ENCODE data around the gene KYNU. TPM values are rescaled to one million over a fixed set of nuclear protein-coding genes. Genes with fewer than 3 reads are reported as not detected.
A peak's percentile ranks its signal among the peaks of the same experiment; 100 is the strongest.

KYNU gene
- total and polyA plus RNA-seq, 2 experiments from 2014 or later: 7.6 to 13.1 TPM

DNA sequence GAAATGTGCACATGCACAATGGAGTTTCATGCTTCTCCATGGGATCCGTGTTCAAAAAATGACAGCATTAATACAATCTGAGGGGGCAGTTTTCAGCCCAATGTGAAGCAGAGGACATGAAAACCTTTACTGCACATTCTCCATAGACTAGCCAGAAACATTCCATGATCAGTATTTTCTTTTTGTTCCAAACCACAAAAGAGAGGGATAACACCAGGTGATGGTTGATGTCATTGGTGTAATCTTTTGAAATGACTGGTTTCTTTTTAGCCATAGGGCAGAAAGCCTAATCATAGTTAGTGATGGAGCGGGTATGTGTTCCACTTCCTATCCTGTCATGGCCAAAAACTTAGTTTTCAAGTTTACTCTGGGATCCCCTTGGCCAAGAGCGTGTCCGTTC lies 1.8 kb upstream of the KYNU start:
- no peaks in the 10 kb centered on the region for H3K36me3 ChIP-seq (replicated peaks; ENCODE audit: insufficient read depth, low read depth)
- no peak for TF ChIP-seq CTCF (IDR thresholded peaks at IDR 0.05; ENCODE audit: poor library complexity)
- TF ChIP-seq EZH2 (IDR thresholded peaks at IDR 0.05; ENCODE audit: borderline replicate concordance): no peak
- no peak for TF ChIP-seq EZH2phosphoT487 (IDR thresholded peaks at IDR 0.05; ENCODE audit: low read depth, severe bottlenecking, unreplicated experiment)

GRCh38 chr2:142876423-142876822 lies 1.0 kb upstream of the KYNU start:
- H3K9me2 ChIP-seq (replicated peaks; ENCODE audit: insufficient read depth): no peaks in the 10 kb centered on the region
- H4K20me1 ChIP-seq (ENCODE audit: insufficient read depth, poor library complexity, severe bottlenecking): no peaks in the 10 kb centered on the region
- peaks cover 12% of the 10 kb centered on the region for H3K4me1 ChIP-seq (ENCODE audit: insufficient read depth)
- no peak overlapping the region for H3K4me2 ChIP-seq
- no peaks in the 10 kb centered on the region for H3K9me3 ChIP-seq (ENCODE audit: low read depth)
- H3K4me3 ChIP-seq: no peak overlapping the region
- H3K27ac ChIP-seq: no peak overlapping the region
- WGBS (ENCODE audit: low lambda C conversion rate, missing lambda C conversion rate): 93% methylated on average over 2 of the region's 2 CpGs
- no peaks in the 10 kb centered on the region for H3K79me2 ChIP-seq
- DNase-seq (ENCODE audit: low spot score): no peak
- H2AFZ ChIP-seq: no peak overlapping the region
- H3K27me3 ChIP-seq: no peaks in the 10 kb centered on the region
- TF ChIP-seq EZH2phosphoT487 (IDR thresholded peaks at IDR 0.05; ENCODE audit: low read depth, severe bottlenecking, unreplicated experiment): no peak
- TF ChIP-seq EZH2 (IDR thresholded peaks at IDR 0.05; ENCODE audit: borderline replicate concordance): no peak
- no peak for TF ChIP-seq CTCF (IDR thresholded peaks at IDR 0.05; ENCODE audit: poor library complexity)
- H3K36me3 ChIP-seq (replicated peaks; ENCODE audit: insufficient read depth, low read depth): no peaks in the 10 kb centered on the region

More for the DNA sequence above, 1.8 kb upstream of the KYNU start:
- H3K27ac ChIP-seq: peak overlapping the region; percentile 80
- no peak for DNase-seq (ENCODE audit: low spot score)
- no peaks in the 10 kb centered on the region for H3K79me2 ChIP-seq
- no peaks in the 10 kb centered on the region for H3K27me3 ChIP-seq
- no peak overlapping the region for H3K4me2 ChIP-seq
- no peaks in the 10 kb centered on the region for H3K9me3 ChIP-seq (ENCODE audit: low read depth)
- H3K9me2 ChIP-seq (replicated peaks; ENCODE audit: insufficient read depth): no peaks in the 10 kb centered on the region
- H2AFZ ChIP-seq: no peak overlapping the region
- H4K20me1 ChIP-seq (ENCODE audit: insufficient read depth, poor library complexity, severe bottlenecking): no peaks in the 10 kb centered on the region
- H3K4me1 ChIP-seq (ENCODE audit: insufficient read depth): peaks cover 12% of the 10 kb centered on the region
- 97% methylated on average over 4 of the region's 4 CpGs for WGBS (ENCODE audit: low lambda C conversion rate, missing lambda C conversion rate)
- H3K4me3 ChIP-seq: no peak overlapping the region

DNA sequence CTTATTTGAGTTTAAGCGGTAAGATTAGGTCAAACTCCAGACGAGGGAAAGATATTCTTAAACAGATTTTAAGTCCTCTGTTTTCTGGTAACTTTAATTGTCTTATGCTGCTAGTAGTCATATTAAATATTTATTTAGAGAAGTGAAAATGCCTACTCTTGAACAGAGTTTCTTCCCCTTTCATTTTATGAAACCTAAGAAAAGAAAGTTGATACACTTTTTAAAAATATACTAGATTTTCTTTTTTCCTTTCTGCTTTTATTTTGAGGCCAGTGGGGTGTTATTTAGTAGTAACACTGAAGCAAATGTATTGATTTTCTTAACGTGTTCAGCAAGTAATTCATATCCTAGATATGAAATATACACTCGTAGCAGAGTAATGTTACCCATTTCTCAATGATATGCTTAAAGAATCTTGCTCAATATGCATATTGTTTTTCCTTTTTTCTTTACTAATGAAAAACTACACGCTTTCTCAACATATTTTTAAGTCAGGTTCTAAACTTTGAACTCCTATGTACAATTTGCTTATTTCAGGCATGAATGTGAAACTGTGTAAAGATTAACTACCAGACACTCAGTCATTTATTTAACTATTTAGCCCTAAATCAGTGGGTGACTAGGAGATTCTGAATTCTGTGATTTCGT lies 691 bp downstream of the KYNU start:
- H3K79me2 ChIP-seq: no peaks in the 10 kb centered on the region
- H3K9me2 ChIP-seq (replicated peaks; ENCODE audit: insufficient read depth): no peaks in the 10 kb centered on the region
- peak overlapping the region; percentile 6 for H2AFZ ChIP-seq
- peaks cover 12% of the 10 kb centered on the region for H3K4me1 ChIP-seq (ENCODE audit: insufficient read depth)
- TF ChIP-seq EZH2 (IDR thresholded peaks at IDR 0.05; ENCODE audit: borderline replicate concordance) (no peak), CTCF (IDR thresholded peaks at IDR 0.05; ENCODE audit: poor library complexity) (no peak), EZH2phosphoT487 (IDR thresholded peaks at IDR 0.05; ENCODE audit: low read depth, severe bottlenecking, unreplicated experiment) (no peak)
- no peak for DNase-seq (ENCODE audit: low spot score)
- no peaks in the 10 kb centered on the region for H3K27me3 ChIP-seq
- no peaks in the 10 kb centered on the region for H3K36me3 ChIP-seq (replicated peaks; ENCODE audit: insufficient read depth, low read depth)
- no peaks in the 10 kb centered on the region for H3K9me3 ChIP-seq (ENCODE audit: low read depth)
- peak overlapping the region; percentile 58 for H3K4me2 ChIP-seq
- H4K20me1 ChIP-seq (ENCODE audit: insufficient read depth, poor library complexity, severe bottlenecking): no peaks in the 10 kb centered on the region
- 65% methylated on average over 6 of the region's 6 CpGs for WGBS (ENCODE audit: low lambda C conversion rate, missing lambda C conversion rate)
- peak overlapping the region; percentile 69 for H3K27ac ChIP-seq
- peak overlapping the region; percentile 5 for H3K4me3 ChIP-seq

Data from hepatocyte (in vitro differentiated cells).